Measurements from ENCODE around the gene POC1B.

The POC1B gene

GRCh38 chr12:89416049-89416792 lies 109.6 kb downstream of the POC1B start:
- TF ChIP-seq CTCF (conservative IDR thresholded peaks at IDR 0.05; ENCODE audit: low read depth, low read length) = no peak
- DNase-seq (ENCODE audit: low read depth) = no peak

GRCh38 chr12:89414851-89415250 lies 111.0 kb downstream of the POC1B start:
- H3K4me3 ChIP-seq (ENCODE audit: low read length) = no peak overlapping the region
- TF ChIP-seq CTCF (conservative IDR thresholded peaks at IDR 0.05; ENCODE audit: low read depth, low read length) = no peak
- DNase-seq (ENCODE audit: low read depth) = no peak

More at GRCh38 chr12:89416049-89416792, 109.6 kb downstream of the POC1B start:
- no peak overlapping the region for H3K4me3 ChIP-seq (ENCODE audit: low read length)

- TF ChIP-seq CTCF (conservative IDR thresholded peaks at IDR 0.05; ENCODE audit: low read depth, low read length) = no peak
Measured at GRCh38 chr12:89414322-89414721, 111.5 kb downstream of the POC1B start.

GRCh38 chr12:89413234-89413633 lies 112.6 kb downstream of the POC1B start:
- no peak overlapping the region for H3K4me3 ChIP-seq (ENCODE audit: low read length)
- TF ChIP-seq CTCF (conservative IDR thresholded peaks at IDR 0.05; ENCODE audit: low read depth, low read length) = no peak
- no peak for DNase-seq (ENCODE audit: low read depth)

More at GRCh38 chr12:89414322-89414721, 111.5 kb downstream of the POC1B start:
- no peak overlapping the region for H3K4me3 ChIP-seq (ENCODE audit: low read length)
- no peak for DNase-seq (ENCODE audit: low read depth)

- no peak overlapping the region for H3K4me3 ChIP-seq (ENCODE audit: low read length)
- TF ChIP-seq CTCF (conservative IDR thresholded peaks at IDR 0.05; ENCODE audit: low read depth, low read length) = no peak
- no peak for DNase-seq (ENCODE audit: low read depth)
Measured at GRCh38 chr12:89412665-89413064, 113.2 kb downstream of the POC1B start.

GRCh38 chr12:89411846-89412245 lies 114.0 kb downstream of the POC1B start:
- DNase-seq (ENCODE audit: low read depth) = no peak
- no peak for TF ChIP-seq CTCF (conservative IDR thresholded peaks at IDR 0.05; ENCODE audit: low read depth, low read length)
- no peak overlapping the region for H3K4me3 ChIP-seq (ENCODE audit: low read length)

GRCh38 chr12:89411234-89411633 lies 114.6 kb downstream of the POC1B start:
- no peak for TF ChIP-seq CTCF (conservative IDR thresholded peaks at IDR 0.05; ENCODE audit: low read depth, low read length)
- DNase-seq (ENCODE audit: low read depth) = no peak
- H3K4me3 ChIP-seq (ENCODE audit: low read length) = no peak overlapping the region
